Adrenal gland (tissue), 5 donors: ENCODE measurements around the gene SDK2.

Source experiments
- CTCF ChIP-seq, 6 experiments: fragments of 450-650 bp in 4 of 6; fragments of 200-600 bp in 2 of 6; sonication (generic) in 1 of 6; IDR thresholded peaks; 1 replicate in 5 of 6; 2 replicates in 1 of 6; pipeline versions ENCODE4 v1.5.1 to v1.8.0; 2016 to 2021; ENCODE audit warnings: antibody characterized with exemption in 6 of 6, mild to moderate bottlenecking in 2 of 6, moderate library complexity in 1 of 6
- POLR2A ChIP-seq, 2 donors: fragments of 450-650 bp; IDR thresholded peaks; one replicate each; pipeline ENCODE4 v1.6.1; 2017; ENCODE audit warnings: antibody characterized with exemption in 2 of 2, mild to moderate bottlenecking in 2 of 2, moderate library complexity in 1 of 2
- donor health status: DM: no; HTN: no; CAD: no.

- no peak for TF ChIP-seq CTCF (IDR thresholded peaks at IDR 0.05)
- TF ChIP-seq POLR2A (IDR thresholded peaks at IDR 0.05): no peak
Observed at GRCh38 chr17:73630531-73630930, 13.7 kb downstream of the SDK2 start.
